Smooth muscle cell (in vitro differentiated cells): ENCODE data around the gene WIZ. TPM values are rescaled to one million over a fixed set of nuclear protein-coding genes. Genes with fewer than 3 reads are reported as not detected.
A peak's percentile ranks its signal among the peaks of the same experiment; 100 is the strongest.

Experiments used
- DNase-seq: peaks from one replicate; lab custom pipeline; 2025; ENCODE audit not compliant: unreplicated experiment; lab: John Stamatoyannopoulos, UW
- H2AFZ ChIP-seq: fragments of 200-600 bp; sonication (generic); 2 replicates; pipeline ENCODE4 v1.6.0; 2016; ENCODE audit warnings: antibody characterized with exemption, low read depth, mild to moderate bottlenecking
- H3F3A ChIP-seq: fragments of 200-600 bp; sonication (generic); 2 replicates; pipeline ENCODE4 v1.6.0; 2017; ENCODE audit warnings: antibody characterized with exemption, low read depth
- H3K27ac ChIP-seq: fragments of 200-600 bp; sonication (generic); 2 replicates; pipeline ENCODE4 v1.5.1; 2016; ENCODE audit warnings: low read depth, mild to moderate bottlenecking
- H3K27me3 ChIP-seq: fragments of 200-600 bp; sonication (generic); 2 replicates; pipeline ENCODE4 v1.6.1; 2016; ENCODE audit warnings: low read depth, mild to moderate bottlenecking
- H3K36me3 ChIP-seq: fragments of 200-600 bp; sonication (generic); 2 replicates; pipeline ENCODE4 v1.5.1; 2016; ENCODE audit warnings: low read depth
- H3K4me1 ChIP-seq: fragments of 200-600 bp; sonication (generic); 2 replicates; pipeline ENCODE4 v1.5.1; 2016; ENCODE audit warnings: low read depth
- H3K4me2 ChIP-seq: fragments of 200-600 bp; sonication (generic); 2 replicates; pipeline ENCODE4 v1.6.0; 2016; ENCODE audit warnings: mild to moderate bottlenecking
- H3K4me3 ChIP-seq: fragments of 200-600 bp; sonication (generic); 2 replicates; pipeline ENCODE4 v1.5.1; 2016; ENCODE audit warnings: mild to moderate bottlenecking
- H3K79me2 ChIP-seq: fragments of 200-600 bp; sonication (generic); 2 replicates; pipeline ENCODE4 v1.6.0; 2016; ENCODE audit warnings: low read depth, mild to moderate bottlenecking
- H3K9ac ChIP-seq: fragments of 200-600 bp; sonication (generic); 2 replicates; pipeline ENCODE4 v1.6.0; 2016; ENCODE audit warnings: low read depth
- H3K9me3 ChIP-seq: fragments of 200-600 bp; sonication (generic); replicated peaks from 2 replicates; pipeline ENCODE4 v1.5.1; 2016; ENCODE audit warnings: low read depth
- H4K20me1 ChIP-seq: fragments of 200-600 bp; sonication (generic); 2 replicates; pipeline ENCODE4 v1.6.0; 2016; ENCODE audit warnings: low read depth
- WGBS: methylation state at CpG from one replicate; pipeline ENCODE4 v1.1.7; 2016; ENCODE audit warnings: low lambda C conversion rate; 5-methylcytosine and 5-hydroxymethylcytosine counted together
- polyA plus RNA-seq: library from polyadenylated mRNA; unstranded; fragments of >200 nt; fragmentation: Nextera tagmentation; extraction: Ambion mirVana; gene quantifications from 2 replicates; pipeline ENCODE4 v1.2.1, GENCODE V29; 2016
- total RNA-seq: library from RNA; depleted of rRNA; stranded (reverse); fragments of >200 nt; gene quantifications from 2 replicates; pipeline ENCODE4 v1.2.3, GENCODE V29; 2014
- TF ChIP-seq, protein P1 (sequence below): fragments of 200-600 bp; sonication (generic); IDR thresholded peaks from 2 replicates; pipeline ENCODE4 v1.5.1; 2017; ENCODE audit warnings: borderline replicate concordance, mild to moderate bottlenecking, antibody characterized with exemption; ENCODE audit not compliant: insufficient read depth, poor library complexity, severe bottlenecking

WIZ gene
- total and polyA plus RNA-seq, 2 experiments from 2014 or later = 23.1 to 40.5 TPM

GRCh38 chr19:15393963-15394362 lies 55.8 kb downstream of the WIZ start:
- no peak for DNase-seq
- Histone ChIP-seq H2AFZ (no peak overlapping the region), H3K79me2 (peaks cover 59% of the 10 kb centered on the region), H3K36me3 (peaks cover 9% of the 10 kb centered on the region), H3K4me1 (no peaks in the 10 kb centered on the region), H3F3A (no peaks in the 10 kb centered on the region), H3K4me3 (no peak overlapping the region), H3K4me2 (no peak overlapping the region), H3K9ac (no peak overlapping the region), H3K9me3 (no peaks in the 10 kb centered on the region), H3K27ac (peak overlapping the region; percentile 6), H4K20me1 (peaks cover 82% of the 10 kb centered on the region), H3K27me3 (no peaks in the 10 kb centered on the region)
- TF ChIP-seq, protein P1, sequence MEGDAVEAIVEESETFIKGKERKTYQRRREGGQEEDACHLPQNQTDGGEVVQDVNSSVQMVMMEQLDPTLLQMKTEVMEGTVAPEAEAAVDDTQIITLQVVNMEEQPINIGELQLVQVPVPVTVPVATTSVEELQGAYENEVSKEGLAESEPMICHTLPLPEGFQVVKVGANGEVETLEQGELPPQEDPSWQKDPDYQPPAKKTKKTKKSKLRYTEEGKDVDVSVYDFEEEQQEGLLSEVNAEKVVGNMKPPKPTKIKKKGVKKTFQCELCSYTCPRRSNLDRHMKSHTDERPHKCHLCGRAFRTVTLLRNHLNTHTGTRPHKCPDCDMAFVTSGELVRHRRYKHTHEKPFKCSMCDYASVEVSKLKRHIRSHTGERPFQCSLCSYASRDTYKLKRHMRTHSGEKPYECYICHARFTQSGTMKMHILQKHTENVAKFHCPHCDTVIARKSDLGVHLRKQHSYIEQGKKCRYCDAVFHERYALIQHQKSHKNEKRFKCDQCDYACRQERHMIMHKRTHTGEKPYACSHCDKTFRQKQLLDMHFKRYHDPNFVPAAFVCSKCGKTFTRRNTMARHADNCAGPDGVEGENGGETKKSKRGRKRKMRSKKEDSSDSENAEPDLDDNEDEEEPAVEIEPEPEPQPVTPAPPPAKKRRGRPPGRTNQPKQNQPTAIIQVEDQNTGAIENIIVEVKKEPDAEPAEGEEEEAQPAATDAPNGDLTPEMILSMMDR = no peak

DNA sequence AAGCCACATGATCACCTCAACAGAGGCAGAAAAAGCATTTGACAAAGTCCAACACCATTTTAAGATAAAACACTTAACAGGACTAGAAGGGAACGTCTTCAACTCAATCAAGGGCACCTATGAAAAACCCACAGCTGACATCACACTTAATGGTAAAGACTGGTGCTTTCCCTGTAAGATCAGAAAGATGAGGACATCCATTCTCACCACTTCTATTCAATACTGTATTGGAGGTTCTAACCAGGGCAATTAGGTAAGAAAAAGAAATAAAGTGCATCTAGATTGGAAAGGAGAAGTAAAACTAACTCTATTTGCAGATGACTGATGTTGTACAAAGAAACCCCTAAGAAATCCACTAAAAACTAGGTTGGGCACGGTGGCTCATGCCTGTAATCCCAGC lies 58.9 kb downstream of the WIZ start:
- Histone ChIP-seq H3K4me3 (no peak overlapping the region), H4K20me1 (peaks cover 75% of the 10 kb centered on the region), H3K9me3 (no peaks in the 10 kb centered on the region), H3K79me2 (peaks cover 74% of the 10 kb centered on the region), H3K27ac (no peak overlapping the region), H3K27me3 (no peaks in the 10 kb centered on the region), H3K9ac (no peak overlapping the region), H3K4me2 (no peak overlapping the region), H3K36me3 (peaks cover 9% of the 10 kb centered on the region), H3K4me1 (no peaks in the 10 kb centered on the region), H2AFZ (no peak overlapping the region), H3F3A (no peaks in the 10 kb centered on the region)
- TF ChIP-seq, protein P1 = no peak
- WGBS = 88% methylated on average over 2 of the region's 2 CpGs
- DNase-seq = no peak

- H3K79me2 ChIP-seq = peaks cover 35% of the 10 kb centered on the region
- no peak overlapping the region for H2AFZ ChIP-seq
- 77% methylated on average over 6 of the region's 6 CpGs for WGBS
- TF ChIP-seq, protein P1 = no peak
- H3K9ac ChIP-seq = no peak overlapping the region
- no peak for DNase-seq
- H3K4me1 ChIP-seq = peaks cover 8% of the 10 kb centered on the region
- peak overlapping the region; percentile 16 for H3K27ac ChIP-seq
- no peak overlapping the region for H3K4me3 ChIP-seq
- peaks cover 34% of the 10 kb centered on the region for H3F3A ChIP-seq
- H3K9me3 ChIP-seq = no peaks in the 10 kb centered on the region
- H4K20me1 ChIP-seq = peaks cover 33% of the 10 kb centered on the region
- H3K27me3 ChIP-seq = no peaks in the 10 kb centered on the region
- no peaks in the 10 kb centered on the region for H3K36me3 ChIP-seq
- no peak overlapping the region for H3K4me2 ChIP-seq
These were observed 67.9 kb downstream of the WIZ start for GRCh38 chr19:15381864-15382263.

GRCh38 chr19:15381429-15381828 lies 68.3 kb downstream of the WIZ start:
- peaks cover 8% of the 10 kb centered on the region for H3K4me1 ChIP-seq
- no peaks in the 10 kb centered on the region for H3K36me3 ChIP-seq
- no peaks in the 10 kb centered on the region for H3K9me3 ChIP-seq
- peak overlapping the region; percentile 84 for H3K27ac ChIP-seq
- no peaks in the 10 kb centered on the region for H3K27me3 ChIP-seq
- DNase-seq = no peak
- peaks cover 34% of the 10 kb centered on the region for H3F3A ChIP-seq
- 88% methylated on average over 2 of the region's 2 CpGs for WGBS
- no peak overlapping the region for H3K4me3 ChIP-seq
- peaks cover 37% of the 10 kb centered on the region for H3K79me2 ChIP-seq
- H3K9ac ChIP-seq = no peak overlapping the region
- no peak overlapping the region for H2AFZ ChIP-seq
- TF ChIP-seq, protein P1 = no peak
- H3K4me2 ChIP-seq = no peak overlapping the region
- H4K20me1 ChIP-seq = peaks cover 34% of the 10 kb centered on the region
